Prostate gland (tissue), 2 donors: ENCODE data around the gene PTDSS2. TPM values are rescaled to one million over a fixed set of nuclear protein-coding genes. Genes with fewer than 3 reads are reported as not detected.

Source experiments
- DNase-seq: peaks from one replicate; pipeline ENCODE4 v3.0.0-alpha.2; 2019; ENCODE audit warnings: low spot score
- H3K27ac ChIP-seq, 2 donors: fragments of 200-600 bp; sonication (generic); 2 replicates each; pipeline ENCODE4 v1.5.1; 2017 to 2019
- H3K27me3 ChIP-seq: fragments of 200-600 bp; sonication (generic); replicated peaks from 2 replicates; pipeline ENCODE4 v1.5.1; 2019; ENCODE audit not compliant: insufficient read depth
- H3K36me3 ChIP-seq, 2 donors: fragments of 200-600 bp; sonication (generic); 1 replicate in 1 of 2; 2 replicates in 1 of 2; pipeline versions ENCODE4 v1.5.1 to v1.8.1; 2017 to 2019
- H3K4me1 ChIP-seq: fragments of 200-600 bp; sonication (generic); replicated peaks from 2 replicates; pipeline ENCODE4 v1.5.1; 2019
- H3K4me3 ChIP-seq, 2 donors: fragments of 200-600 bp; sonication (generic); 2 replicates each; pipeline ENCODE4 v1.5.1; 2017 to 2019
- H3K9me3 ChIP-seq: fragments of 200-600 bp; sonication (generic); 2 replicates; pipeline ENCODE4 v1.5.1; 2017
- POLR2A ChIP-seq: fragments of 450-650 bp; IDR thresholded peaks from one replicate; pipeline ENCODE4 v1.6.1; 2016; ENCODE audit warnings: antibody characterized with exemption, mild to moderate bottlenecking
- POLR2AphosphoS5 ChIP-seq: sonication (generic); formaldehyde crosslinking; IDR thresholded peaks from one replicate; pipeline ENCODE4 v1.6.1; 2017; ENCODE audit warnings: antibody characterized with exemption
- WGBS: methylation state at CpG from one replicate; pipeline ENCODE4 v1.1.5; 2018; 5-methylcytosine and 5-hydroxymethylcytosine counted together
- intact Hi-C: fragments of 100-400 bp; cut with DNase I; formaldehyde crosslinking; loops from one replicate; pipeline ENCODE4 v1.14.2; 2022
- total RNA-seq, 2 donors: library from RNA; depleted of rRNA; stranded (reverse); fragments of >200 nt; gene quantifications; one replicate each; pipeline ENCODE4 v1.1.0, GENCODE V29; 2016
- TF ChIP-seq, protein P1 (sequence below), 4 experiments: fragments of 200-600 bp in 2 of 4; fragments of 450-650 bp in 2 of 4; sonication (generic) in 2 of 4; IDR thresholded peaks; 1 replicate in 3 of 4; 2 replicates in 1 of 4; pipeline ENCODE4 v1.5.1; 2016 to 2019; ENCODE audit warnings: antibody characterized with exemption in 4 of 4, mild to moderate bottlenecking in 2 of 4, moderate library complexity in 2 of 4

The PTDSS2 gene
- total RNA-seq, 2 donors from 2014 or later: 46.3 to 50.3 TPM

DNA sequence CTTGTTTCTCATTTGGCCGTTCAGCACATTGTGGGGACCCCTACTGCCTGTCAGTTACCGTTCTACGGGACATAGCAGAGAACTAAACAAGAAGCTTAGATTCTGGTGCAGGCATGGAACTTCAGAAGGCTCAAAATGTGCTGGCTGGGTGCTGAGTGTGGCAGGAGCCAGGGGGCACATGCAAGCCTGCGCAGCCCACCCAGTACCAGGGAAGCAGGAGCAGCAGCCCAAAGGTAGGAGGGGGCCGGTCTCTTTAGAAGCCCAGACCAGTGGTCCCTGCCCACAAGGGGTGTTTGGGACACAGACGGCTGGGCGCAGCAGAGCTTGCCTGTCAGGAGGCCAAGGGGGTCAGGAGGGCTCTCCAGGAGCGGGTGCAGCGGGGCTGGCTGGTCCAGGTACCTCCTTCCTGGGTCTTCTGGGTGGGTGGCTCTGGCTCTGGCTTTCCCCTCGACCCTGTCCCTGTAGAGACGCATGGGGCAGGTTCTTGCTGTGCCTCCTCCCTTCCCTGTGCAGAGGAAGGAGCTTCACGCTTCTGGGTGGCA lies 2.2 kb downstream of the PTDSS2 start:
- no peak for DNase-seq
- Histone ChIP-seq H3K27ac (no peak overlapping the region), H3K36me3 (no peaks in the 10 kb centered on the region), H3K4me3 (no peak overlapping the region), H3K4me1 (peaks cover 6% of the 10 kb centered on the region), H3K9me3 (no peaks in the 10 kb centered on the region), H3K27me3 (no peaks in the 10 kb centered on the region)
- 85% methylated on average over 12 of the region's 12 CpGs for WGBS
- TF ChIP-seq, protein P1, sequence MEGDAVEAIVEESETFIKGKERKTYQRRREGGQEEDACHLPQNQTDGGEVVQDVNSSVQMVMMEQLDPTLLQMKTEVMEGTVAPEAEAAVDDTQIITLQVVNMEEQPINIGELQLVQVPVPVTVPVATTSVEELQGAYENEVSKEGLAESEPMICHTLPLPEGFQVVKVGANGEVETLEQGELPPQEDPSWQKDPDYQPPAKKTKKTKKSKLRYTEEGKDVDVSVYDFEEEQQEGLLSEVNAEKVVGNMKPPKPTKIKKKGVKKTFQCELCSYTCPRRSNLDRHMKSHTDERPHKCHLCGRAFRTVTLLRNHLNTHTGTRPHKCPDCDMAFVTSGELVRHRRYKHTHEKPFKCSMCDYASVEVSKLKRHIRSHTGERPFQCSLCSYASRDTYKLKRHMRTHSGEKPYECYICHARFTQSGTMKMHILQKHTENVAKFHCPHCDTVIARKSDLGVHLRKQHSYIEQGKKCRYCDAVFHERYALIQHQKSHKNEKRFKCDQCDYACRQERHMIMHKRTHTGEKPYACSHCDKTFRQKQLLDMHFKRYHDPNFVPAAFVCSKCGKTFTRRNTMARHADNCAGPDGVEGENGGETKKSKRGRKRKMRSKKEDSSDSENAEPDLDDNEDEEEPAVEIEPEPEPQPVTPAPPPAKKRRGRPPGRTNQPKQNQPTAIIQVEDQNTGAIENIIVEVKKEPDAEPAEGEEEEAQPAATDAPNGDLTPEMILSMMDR (IDR thresholded peaks at IDR 0.05): no peak
- TF ChIP-seq POLR2A (no peak), POLR2AphosphoS5 (no peak)
- intact Hi-C loops: loop anchor here (5.0 kb wide), 2 partner anchors 65 to 145 kb away; partner anchors contain the start of gene IFITM2

DNA sequence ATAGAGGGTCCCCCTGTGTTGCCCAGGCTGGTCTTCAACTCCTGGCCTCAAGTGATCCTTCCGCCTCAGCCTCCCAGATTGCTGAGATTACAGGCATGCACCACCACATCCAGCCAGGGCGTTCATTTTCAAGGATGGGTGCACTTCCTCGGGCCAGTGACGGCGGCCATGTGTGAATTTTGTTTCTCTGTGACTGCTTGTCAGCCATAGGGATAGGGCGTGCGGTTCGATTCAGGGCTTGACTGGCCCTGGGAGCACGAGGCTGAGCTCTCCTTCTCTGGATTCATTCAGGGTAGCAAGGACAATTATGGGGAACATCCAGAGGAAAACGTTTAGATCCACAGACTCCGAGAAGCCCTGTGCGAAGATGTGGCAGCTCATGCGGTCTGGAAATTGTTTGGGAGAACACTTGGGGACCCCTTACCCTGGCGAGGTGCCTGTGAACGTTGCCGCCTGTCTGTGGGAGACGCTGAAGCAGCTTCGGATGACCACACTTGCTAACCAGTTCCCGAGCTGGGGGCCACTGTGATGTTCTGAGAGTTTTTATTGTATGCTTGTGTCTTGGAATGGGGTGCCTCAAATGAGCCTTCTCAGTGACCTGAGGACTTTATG lies 2.9 kb downstream of the PTDSS2 start:
- Histone ChIP-seq H3K4me3 (no peak overlapping the region), H3K4me1 (peaks cover 6% of the 10 kb centered on the region), H3K36me3 (no peaks in the 10 kb centered on the region), H3K9me3 (no peaks in the 10 kb centered on the region), H3K27ac (no peak overlapping the region), H3K27me3 (no peaks in the 10 kb centered on the region)
- WGBS: 89% methylated on average over 19 of the region's 19 CpGs
- TF ChIP-seq POLR2A (no peak), POLR2AphosphoS5 (no peak)
- TF ChIP-seq, protein P1 (IDR thresholded peaks at IDR 0.05): no peak
- DNase-seq: no peak
- intact Hi-C loops: loop anchor here (5.0 kb wide), 2 partner anchors 64 to 146 kb away; partner anchors contain the start of gene IFITM2

DNA sequence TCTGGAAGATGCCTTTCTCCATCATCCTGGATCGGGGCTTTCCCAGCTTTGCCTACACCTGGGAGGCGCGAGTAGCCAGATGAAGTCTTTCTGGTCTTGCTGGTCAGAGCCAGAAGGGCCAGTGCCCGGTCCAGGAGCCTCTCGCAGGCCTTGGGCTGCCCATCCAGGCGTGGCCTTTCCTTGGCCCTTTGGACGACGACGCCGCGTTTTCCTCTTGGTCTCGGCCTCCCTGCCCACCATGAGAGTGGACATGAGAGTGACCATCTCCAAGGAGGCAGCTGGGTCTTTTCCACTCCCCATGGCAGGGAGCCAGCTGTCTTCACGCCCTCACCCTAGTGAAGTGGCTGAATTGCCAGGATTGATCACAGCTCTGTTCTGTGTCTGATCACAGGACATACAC lies 3.5 kb downstream of the PTDSS2 start:
- WGBS: 88% methylated on average over 12 of the region's 13 CpGs
- no peak overlapping the region for H3K4me3 ChIP-seq
- peaks cover 6% of the 10 kb centered on the region for H3K4me1 ChIP-seq
- H3K9me3 ChIP-seq: no peaks in the 10 kb centered on the region
- DNase-seq: no peak
- no peaks in the 10 kb centered on the region for H3K27me3 ChIP-seq
- no peaks in the 10 kb centered on the region for H3K36me3 ChIP-seq
- TF ChIP-seq POLR2A: no peak
- intact Hi-C loops: loop anchor here (5.0 kb wide), 2 partner anchors 64 to 146 kb away; partner anchors contain the start of gene IFITM2
- no peak overlapping the region for H3K27ac ChIP-seq

DNA sequence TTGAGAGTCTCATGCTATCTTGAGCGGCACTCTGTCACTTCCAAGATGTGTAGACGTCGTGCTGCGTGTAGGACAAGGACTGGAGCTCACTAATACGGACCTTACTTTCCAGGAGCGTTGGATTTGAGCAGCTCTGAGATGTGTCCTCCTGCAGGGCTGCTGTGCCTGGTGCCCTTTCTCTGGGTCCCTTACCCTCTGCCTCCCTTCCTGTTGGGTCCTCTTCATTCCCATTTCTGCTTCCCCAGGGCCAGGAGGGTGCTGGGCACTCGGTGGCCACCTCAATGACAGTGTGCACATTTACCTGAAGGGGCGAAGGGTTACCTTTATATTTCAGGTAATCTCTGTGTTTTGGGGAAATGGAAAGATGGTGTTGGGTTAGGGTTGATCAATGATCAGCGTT lies 4.0 kb downstream of the PTDSS2 start:
- intact Hi-C loops: loop anchor here (5.0 kb wide), 2 partner anchors 63 to 147 kb away; partner anchors contain the start of gene IFITM2
- no peak for TF ChIP-seq POLR2A
- TF ChIP-seq, protein P1 (IDR thresholded peaks at IDR 0.05): no peak
- no peak for TF ChIP-seq POLR2AphosphoS5
- no peaks in the 10 kb centered on the region for H3K36me3 ChIP-seq
- no peaks in the 10 kb centered on the region for H3K9me3 ChIP-seq
- no peak overlapping the region for H3K27ac ChIP-seq
- no peak for DNase-seq
- no peak overlapping the region for H3K4me3 ChIP-seq
- WGBS: 92% methylated on average over 9 of the region's 9 CpGs
- peaks cover 6% of the 10 kb centered on the region for H3K4me1 ChIP-seq
- H3K27me3 ChIP-seq: no peaks in the 10 kb centered on the region

DNA sequence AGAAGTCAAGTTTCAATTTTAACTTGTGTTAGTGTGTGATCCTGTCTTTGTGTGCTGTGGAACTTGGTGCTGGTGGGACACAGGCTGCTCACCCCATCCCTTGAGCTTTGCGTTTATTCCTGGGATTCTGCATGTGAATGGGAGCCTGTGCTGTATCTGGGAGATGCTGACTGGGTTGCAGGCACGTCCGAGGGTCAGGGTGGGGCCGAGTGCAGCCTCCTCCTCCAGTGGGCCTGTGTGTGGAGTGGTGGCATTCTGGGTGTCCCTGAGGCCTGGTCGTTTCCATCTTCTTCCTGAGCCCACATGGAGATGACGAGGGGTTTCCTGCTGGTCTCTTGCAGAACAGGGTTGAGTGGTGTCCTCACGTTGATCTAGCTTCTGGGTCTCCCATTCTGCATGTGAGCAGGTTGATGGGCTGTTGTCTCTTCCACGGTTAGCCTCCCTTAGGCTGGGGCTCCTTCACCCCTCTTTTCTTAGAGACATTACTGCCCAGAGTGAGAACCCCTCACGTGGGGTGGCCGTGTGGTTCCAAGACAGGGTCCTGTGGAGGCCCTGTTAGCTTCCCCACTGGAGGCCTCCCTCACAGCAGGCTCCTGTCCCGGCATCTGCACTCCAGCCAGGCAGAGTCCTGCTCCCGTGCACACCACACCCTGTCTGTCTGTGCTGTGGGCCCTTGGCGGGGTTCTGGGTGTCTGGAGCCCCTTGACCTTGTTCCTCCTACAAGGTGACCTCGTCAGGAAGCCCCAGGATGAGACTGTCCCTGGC lies 4.9 kb downstream of the PTDSS2 start:
- H3K27ac ChIP-seq: no peak overlapping the region
- intact Hi-C loops: loop anchor here (5.0 kb wide), 2 partner anchors 62 to 148 kb away; partner anchors contain the start of gene IFITM2
- 78% methylated on average over 14 of the region's 14 CpGs for WGBS

More for the DNA sequence above, 4.9 kb downstream of the PTDSS2 start:
- no peak for DNase-seq
- H3K9me3 ChIP-seq: no peaks in the 10 kb centered on the region
- TF ChIP-seq POLR2A: no peak
- TF ChIP-seq, protein P1 (IDR thresholded peaks at IDR 0.05): no peak
- TF ChIP-seq POLR2AphosphoS5: no peak
- no peaks in the 10 kb centered on the region for H3K27me3 ChIP-seq
- no peaks in the 10 kb centered on the region for H3K36me3 ChIP-seq
- peaks cover 3% of the 10 kb centered on the region for H3K4me1 ChIP-seq
- H3K4me3 ChIP-seq: no peak overlapping the region
